Cortex of kidney (tissue), 1 donor: ENCODE data around the gene DNAJB12.
A peak's percentile ranks its signal among the peaks of the same experiment; 100 is the strongest.
"Not testable (repeated sequence)": the region's sequence is repeated elsewhere in the genome, so short reads cannot be mapped to it uniquely, and the experiment has no call there.

Source experiments
- DNase-seq: peaks from one replicate; lab custom pipeline; 2025; lab: John Stamatoyannopoulos, UW

The DNAJB12 gene

DNA sequence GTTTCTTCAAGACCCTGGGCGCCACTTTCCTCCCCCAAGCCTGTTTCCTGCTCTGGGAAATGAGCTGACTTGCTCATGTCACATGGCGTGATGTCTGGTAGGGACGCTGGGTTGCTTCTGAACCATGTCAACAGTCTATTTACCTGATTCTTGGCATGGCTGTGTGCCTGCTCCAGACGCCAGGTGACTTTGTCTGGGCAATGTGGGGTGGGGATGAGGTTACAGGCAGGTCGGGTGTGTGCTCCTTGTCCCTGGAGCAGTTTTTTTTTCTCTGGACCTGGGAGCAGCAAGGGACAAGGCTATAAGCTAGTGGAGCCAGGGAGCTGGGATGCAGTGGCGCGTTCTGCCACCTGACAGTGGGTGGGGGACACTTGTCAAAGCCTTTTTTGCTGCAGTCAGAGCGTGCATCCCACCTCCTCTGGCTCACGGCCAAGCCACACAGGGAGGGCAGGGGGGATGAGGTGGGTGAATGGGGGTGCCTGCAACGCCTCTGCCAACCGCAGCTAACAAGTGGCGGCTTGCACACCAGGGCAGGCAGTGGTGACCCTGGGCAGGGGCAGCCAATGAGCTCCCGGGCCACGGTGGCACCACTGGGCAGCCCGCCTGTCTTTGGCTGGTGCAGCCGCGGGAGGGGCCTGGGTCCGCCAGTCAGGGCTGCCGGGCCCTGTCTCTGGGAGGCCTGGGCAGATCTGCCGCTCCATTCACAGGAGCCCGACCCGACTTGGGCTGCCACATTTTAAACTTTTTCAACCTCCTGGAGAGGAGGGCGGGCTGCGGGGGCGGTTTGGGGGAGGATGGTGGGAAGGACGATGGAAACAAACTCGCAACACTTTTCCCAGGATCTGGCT, 22.9 kb downstream of the DNAJB12 start:
- no peak for DNase-seq

DNA sequence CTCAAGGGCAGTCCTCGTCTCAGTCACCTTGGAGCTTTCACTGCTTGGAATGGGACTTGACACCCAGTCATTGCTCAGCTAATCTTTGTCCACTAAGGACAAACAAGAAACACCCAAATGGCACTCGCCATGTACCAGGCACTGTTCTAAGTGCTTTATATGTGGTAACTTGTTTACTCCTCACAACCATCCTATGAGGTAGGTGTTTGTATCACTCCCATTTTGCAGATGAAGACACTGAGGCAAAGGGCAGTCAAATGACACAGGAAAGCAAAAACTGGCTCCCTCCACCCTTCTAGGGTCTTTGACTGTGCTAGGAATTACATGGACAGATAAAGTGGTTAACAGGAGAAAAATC, 24.7 kb downstream of the DNAJB12 start:
- DNase-seq = no peak

DNA sequence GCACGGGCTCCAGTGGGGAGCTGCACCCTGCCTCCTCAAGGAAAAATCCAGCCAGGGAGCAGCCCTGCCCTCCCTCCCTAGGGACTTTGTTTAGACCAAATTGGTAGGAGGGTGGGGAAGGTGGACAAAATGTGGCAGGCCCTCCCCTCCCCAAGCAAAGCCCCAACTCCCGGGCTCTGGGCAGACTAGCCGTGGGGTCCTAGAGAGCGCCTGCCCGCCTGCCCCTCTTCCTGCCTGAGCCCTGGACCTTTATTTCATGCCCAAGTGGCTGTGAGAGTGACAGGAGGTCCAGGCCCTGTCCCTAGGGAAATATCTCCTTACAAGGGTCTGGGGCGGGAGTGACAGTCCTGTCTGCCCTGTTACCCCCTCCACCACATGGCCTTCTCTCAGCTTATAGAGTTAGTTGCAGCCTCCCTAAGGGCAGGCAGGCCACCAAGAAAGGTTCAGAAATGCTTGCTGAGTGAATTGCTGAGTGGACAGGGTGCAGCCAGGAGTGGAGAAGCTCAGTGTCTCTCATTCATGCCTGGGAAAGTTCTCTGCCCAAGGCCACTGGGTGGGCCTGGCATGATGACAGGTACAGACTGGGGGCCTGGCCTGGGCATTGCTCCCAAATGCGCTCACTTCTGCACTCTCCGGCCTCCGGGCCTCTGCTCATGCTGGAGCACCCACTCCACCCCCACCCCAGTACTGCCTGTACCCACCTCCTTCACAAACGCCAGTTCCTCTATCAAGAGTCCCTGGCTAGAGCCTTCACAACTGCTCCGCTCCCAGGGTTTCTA, 25.2 kb downstream of the DNAJB12 start:
- no peak for DNase-seq

DNA sequence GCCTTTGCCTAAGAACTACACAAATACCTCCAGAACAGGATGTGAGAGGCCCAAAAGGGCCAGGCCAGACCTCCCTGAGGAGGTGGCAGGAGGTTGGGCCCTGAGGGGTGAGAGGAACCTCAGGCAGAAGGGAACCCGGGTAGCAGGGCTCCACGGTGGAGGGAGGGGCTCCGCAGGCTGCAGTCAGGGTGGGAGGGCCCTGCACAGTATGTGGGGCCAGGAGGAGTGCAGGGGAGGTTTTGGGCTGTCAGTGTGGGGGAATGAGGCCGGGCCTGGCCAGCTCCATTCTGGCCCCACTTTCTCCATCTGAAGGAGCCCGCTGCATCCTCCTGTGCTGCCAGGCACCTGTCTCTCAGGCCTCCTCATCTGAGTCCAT, 25.9 kb downstream of the DNAJB12 start:
- no peak for DNase-seq

DNA sequence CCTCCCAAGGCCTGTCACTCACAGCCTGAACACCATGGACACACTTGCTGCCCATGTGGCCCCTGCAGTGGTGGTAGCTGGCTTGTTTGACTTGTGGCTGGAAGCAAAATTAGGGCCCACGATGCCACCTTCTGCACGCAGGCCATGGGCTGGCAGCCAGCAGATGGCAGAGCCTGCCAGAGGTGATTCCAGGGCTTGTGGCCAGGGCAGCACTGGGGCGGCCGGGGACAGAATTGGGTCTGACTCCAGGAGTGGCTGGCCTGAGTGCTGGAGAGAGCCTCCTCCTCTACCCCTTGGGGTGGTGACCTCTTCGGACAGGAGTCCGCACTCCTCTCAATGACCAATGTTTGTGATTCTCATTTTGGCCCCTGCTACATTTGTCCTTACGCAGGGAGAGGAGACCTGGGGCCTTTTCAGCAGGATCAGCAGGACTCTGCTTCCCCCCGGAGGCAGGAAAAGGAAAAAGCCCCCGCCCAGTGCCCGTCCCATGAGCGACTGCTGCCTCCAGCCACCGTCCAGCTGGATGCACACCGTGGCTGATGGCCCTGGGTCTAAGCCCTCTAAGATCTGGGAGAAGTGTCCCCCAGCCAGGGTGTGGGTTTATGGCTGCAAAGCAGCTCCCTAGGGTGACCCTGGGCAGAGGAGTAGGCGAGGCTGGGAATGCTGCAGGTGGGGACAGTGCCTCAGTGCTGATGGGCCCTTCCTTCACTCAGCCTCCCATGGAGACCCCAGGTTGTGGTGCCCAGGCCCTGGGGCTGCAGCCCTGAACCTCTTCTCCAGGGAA, 26.5 kb downstream of the DNAJB12 start:
- DNase-seq = no peak

DNA sequence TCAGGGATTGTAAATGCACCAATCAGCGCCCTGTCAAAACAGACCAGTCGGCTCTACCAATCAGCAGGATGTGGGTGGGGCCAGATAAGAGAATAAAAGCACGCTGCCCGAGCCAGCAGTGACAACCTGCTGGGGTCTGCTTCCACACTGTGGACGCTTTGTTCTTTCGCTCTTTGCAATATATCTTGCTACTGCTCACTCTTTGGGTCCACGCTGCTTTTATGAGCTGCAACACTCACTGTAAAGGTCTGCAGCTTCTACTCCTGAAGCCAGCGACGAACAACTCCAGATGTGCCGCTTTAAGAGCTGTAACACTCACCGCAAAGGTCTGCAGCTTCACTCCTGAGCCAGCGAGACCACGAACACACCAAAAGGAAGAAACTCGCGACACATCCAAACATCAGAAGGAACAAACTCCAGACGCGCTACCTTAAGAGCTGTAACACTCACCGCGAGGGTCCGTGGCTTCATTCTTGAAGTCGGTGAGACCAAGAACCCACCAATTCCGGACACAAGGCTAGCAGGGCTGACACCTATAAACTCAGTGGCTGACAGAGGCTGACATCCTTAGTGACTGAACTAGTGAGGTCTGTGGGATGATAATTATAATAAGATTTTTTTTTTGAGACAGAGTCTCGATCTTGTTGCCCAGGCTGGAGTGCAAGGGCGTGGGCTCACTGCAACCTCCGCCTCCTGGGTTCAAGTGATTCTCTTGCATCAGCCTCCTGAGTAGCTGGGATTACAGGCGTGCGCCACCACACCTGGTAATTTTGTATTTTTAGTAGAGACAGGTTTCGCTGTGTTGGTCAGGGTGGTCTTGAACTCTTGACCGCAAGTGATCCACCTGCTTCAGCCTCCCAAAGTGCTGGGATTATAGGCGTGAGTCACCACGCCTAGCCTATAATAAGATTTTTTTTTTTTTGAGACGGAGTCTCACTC, 27.8 kb downstream of the DNAJB12 start:
- DNase-seq = not testable (repeated sequence)

DNA sequence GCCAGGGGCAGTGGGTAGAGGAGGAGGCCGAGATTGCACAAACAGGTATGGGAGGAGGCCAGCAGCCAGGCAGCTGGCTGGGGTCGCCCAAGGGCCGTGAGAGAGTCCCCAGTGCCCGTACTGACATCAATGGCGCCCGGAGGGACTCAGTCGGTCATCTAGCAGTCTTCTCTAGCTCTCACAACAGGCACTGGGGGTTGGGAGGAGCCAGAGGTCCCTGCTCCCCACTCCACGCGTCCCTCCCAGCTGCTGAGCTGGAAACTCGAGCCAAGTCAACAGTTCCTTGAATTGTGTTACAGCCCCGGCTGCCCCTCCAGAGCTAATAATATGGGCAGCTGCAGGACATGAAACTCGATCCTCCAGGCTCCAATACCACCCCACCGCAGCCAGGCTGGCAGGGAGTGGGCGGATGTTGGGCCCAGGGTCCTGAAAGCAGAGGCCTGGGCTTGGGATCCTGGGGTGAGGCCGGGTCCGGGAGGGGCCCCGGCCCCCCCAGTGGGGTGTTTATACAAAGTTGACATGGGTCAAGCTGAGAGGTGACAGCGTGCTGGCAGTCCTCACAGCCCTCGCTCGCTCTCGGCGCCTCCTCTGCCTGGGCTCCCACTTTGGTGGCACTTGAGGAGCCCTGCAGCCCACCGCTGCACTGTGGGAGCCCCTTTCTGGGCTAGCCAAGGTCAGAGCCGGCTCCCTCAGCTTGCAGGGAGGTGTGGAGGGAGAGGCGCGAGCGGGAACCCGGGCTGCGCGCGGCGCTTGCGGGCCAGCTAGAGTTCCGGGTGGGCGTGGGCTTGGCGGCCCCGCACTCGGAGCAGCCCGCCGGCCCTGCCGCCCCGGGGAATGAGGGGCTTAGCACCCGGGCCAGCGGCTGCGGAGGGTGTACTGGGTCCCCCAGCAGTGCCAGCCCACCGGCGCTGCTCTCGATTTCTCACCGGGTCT, 29.2 kb downstream of the DNAJB12 start:
- DNase-seq = not testable (repeated sequence)

DNA sequence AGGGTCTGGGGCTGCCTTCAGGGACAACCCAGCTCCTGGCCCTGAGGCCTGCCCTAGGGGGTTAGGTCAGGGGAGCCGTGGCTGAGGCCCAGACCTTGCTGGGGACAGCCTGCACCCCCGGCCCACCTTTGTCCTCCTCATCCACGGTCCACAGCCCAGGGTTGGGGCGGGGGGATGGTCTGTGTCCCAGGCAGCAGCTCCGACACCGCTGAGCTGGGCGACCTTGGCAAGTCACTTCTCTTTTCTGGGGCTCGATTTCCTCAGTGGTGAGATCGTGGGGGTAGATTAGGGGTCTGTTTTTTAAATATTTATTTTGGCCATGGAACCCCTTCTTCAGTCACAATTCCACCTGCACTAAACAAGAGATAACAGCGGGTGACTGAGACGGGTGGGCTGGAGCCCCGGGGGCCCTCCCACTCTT, 30.9 kb downstream of the DNAJB12 start:
- DNase-seq = no peak

DNA sequence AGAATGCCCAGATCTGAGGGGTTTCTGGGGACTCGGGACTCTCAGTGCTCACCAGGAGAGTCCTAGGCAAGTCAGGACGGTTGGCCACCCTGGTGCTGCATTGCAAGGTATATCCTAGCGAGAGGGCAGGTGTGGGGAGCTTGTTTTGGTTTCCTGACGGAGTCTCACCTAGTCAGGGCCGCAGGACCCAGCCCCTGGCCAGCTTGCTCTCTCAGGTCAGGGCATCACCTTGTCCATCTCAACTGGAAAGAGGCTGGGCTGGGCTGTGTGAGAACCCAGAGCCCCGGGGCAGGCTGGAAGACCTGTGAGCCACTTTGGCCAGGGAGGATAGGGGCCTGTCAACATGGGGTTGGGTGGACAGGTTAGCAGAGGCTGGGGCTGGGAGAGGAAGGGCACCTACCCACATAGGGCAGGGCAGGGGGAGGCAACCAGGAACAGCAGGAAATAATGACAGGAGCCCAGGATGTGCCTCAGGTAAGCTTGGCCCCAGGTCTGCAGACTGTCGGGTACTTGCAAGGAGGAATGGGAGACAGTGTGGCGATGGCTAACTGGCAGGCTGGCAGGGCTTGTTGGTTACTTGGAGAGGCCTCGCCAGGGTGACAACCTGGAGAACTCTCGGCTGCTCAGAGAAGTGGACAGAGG, 31.5 kb downstream of the DNAJB12 start:
- no peak for DNase-seq

DNA sequence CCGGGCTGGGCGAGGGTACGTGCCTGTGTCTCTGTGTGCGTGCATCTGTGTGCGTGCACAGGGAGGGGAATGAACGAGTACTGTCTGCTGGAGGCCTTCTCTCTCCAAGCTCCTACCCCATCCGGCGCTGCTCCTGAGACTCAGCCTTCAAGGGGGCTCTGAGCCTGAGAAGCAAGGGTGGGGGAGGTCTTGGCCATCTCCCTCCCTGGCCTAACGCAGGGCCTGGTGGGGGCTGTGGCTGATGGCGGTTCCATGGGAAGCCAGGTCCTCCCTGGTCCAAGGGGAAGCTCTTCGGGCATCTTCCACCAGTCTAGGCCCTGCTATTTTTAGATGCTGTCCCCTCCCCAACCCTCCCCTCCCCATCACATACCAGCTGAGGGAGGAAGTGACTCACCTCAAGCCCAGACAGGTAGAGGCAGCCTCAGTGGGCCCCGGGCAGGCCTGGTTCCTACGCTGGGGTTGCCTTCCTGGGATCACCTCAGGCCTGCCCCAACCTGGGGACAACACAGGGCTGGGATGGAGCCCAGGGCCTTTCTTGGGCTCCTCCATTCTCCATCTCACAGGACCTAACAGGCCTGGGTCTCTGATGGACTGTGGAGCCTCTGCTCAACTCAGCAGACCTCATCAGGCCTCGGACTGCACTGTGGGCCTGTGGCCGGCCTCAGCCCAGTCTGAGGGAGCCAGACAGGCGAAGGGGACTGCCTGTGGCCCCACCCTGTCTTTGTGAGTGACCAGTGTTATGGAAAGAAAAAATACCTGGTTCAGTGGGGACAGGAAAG, 32.2 kb downstream of the DNAJB12 start:
- DNase-seq = no peak

DNA sequence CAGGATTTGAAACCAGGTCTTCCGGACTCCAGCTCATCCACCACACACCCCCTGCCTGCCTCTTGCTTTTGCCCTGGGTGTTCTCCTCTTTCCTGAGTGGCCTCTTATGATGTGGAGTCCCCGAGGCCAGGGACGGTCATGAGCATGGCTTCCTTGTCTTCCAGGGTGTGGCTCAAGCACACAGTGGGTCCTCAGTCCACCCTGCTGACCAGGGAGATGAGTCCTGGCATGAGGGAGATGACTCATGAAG, 32.8 kb downstream of the DNAJB12 start:
- DNase-seq = no peak

DNA sequence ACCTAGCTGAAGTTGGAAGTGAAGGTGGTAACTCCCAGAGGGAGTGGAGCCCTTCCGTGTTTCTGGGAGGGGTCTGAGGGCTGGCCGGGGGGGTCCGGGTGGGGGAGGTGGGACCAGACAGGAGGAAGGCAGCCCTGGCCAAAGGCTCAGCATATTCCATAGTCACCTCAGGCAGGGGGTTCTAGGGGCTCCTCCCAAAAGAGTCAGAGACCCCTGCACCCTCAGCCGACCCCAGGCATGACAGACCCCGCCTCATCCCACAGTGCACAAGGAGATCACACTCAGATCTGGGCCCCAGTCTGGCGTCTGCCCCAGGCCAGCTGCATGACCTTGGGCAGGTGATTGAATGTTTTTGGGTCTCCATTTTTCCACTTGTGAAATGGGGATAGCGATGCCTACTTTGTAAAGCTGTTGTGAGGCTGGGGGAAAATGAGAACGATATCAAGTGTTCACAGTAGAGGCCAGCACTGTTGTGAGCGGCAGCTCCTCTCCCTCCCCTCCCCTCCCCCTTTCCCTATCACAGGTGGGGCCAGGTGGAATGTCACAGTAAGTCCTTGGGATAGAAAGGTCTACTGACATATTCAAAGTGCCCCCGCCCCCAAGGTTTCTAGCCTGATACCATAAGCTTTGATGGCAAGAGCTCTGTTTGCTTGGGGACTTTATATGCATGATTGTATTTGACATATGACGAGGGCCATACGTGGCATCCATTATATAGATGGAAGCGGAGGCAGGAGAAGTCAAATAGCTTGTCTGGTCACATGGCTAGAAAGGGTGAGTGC, 33.3 kb downstream of the DNAJB12 start:
- DNase-seq = no peak

DNA sequence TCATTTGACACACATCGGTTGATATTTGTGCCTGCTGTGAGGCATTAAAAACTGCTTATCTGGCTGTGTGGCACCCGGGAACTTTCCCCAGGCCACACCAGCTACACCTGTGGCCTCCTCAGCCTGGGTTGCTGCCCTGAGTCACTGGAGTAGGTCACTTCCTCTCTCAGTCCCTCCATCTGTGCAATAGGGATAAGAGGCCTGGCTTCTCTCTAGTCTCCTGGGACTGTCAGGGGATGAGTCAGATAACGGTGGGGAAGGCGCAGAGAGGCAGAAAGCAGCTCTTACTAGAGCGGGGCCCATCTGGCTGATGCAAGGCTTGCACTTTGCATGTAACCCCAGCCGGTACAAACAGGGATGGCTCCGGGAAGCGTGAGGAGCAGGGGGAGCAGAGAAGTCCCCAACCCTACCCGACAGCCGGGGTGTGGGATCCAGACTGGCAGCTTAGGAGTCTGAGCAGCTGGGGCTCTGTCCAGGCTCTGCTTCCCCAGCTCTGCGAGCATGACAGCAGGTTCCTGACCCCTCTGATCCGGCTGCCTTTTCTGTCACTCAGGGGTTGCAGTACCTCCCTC, 34.0 kb downstream of the DNAJB12 start:
- no peak for DNase-seq

DNA sequence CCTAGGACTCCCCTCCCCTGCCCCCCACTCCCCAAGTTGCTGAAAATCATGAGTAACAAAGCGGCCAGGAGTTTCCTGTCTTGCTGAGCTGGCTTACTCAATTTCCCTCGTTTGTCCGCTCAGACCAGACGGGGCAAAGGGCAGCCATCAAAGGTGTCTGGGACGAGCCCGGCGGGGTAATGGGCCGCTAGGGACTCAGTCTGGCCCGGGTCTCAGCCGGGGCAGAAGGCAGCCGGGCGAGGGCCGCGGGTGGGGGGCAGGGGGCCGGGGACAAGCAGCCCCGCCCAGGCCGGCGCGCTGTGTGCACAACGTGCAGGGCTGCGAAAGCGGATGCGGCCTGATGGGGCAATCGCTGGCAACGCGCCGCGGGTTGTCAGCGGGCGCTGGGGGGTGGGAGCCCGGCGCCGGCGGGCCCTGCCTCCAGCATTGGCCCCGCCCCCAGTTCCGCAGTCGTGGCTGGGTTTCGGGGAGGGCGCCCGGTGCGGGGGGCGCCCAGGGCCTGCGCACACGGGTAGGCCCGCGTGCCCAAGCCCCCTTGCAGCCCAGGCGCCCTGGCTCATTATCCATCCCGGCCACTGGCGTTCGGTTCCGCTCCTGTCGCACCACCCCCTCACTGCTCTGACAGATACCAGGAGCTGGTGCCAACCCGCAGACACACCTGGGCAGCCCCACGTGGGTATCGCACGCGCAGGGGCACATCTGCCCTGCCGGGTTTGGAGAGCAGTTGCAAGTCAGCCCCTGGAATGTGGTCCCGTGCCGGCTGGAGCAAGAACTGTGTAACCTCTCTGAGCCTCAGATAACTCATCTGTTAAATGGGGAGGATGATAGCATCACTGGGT, 35.1 kb downstream of the DNAJB12 start:
- peak; percentile 30 for DNase-seq

DNA sequence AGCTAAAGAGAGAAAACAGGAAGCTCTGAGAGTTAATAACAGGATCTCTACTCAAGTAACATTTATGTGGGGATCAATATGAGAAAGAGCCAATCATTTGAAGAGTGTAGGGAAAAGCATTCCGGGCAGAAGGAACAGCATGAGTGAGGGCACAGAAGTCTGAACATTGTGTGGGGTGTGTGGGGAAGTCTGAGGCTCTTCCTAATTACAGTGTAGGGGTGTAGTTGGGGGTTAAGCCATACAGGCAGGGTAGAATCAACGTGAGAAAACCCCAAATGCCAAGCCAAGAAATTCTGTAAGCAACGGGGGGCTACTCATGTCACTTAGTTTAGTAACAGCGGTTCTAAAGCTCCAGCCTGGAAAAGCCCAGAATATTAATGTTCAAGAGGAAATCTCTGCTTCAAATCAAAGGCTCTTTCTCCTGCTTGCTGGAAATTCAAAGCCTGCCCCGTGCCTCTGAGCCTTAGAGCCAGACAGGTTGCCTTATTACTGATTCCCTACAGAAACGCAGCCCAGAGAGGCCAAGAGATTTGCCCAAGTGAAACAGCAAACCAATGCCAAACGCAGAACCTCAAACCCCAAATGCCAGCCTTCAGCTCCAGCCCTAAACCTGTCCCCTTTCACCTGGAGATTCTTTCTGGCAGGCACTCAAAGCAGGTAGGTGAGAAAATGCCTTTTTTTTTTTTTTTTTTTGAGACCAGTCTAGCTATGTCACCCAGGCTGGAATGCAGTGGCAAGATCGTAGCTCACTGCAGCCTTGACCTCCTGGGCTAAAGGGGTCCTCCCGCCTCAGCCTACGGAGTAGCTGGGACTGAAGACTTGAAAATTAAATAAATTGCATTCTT, 36.1 kb downstream of the DNAJB12 start:
- no peak for DNase-seq

DNA sequence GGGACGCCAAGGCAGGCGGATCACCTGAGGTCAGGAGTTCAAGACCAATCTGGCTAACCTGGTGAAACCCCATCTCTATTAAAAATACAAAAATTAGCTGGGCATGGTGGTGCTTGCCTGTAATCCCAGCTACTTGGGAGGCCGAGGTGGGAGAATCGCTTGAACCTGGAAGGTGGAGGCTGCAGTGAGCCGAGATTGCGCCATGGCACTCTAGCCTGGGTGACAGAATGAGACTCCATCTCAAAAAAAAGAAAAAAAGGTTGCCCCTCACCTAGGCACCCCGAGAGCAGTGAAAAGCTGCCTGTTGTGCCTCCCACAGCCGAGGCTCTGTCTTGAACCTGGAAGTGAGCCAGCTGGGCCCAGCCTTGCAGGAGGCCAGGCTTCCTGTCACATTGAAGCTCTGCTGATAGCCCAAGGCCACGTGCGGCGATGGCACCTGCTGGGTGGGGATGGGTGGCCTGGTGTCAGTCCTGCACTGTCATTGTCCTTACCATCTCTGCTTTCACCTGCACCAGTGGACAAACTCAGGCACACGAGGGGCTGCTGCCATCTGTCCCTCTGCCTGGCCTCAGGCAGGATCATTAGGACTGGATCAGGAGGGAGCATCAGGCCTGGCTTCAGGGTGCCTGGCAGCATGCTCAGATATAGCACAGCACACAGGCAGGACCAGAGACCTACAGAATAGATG, 37.8 kb downstream of the DNAJB12 start:
- no peak for DNase-seq
